IPS-18c (cell line): ENCODE measurements around the gene SORD.

Source experiments
- H3K4me3 ChIP-seq: 2 replicates; pipeline ENCODE4 v1.7.0; 2013; ENCODE audit warnings: low read depth, mild to moderate bottlenecking, low read length, moderate library complexity; ENCODE audit not compliant: insufficient read depth
- H3K9me3 ChIP-seq: one replicate; pipeline ENCODE4 v1.6.1; 2013; ENCODE audit warnings: mild to moderate bottlenecking, low read length, moderate library complexity; ENCODE audit not compliant: control insufficient read depth, insufficient read depth

Gene SORD

GRCh38 chr15:45118131-45118588, 95.2 kb downstream of the SORD start:
- Histone ChIP-seq H3K4me3 (no peak overlapping the region; the same call in 1 of the 2 replicates), H3K9me3 (peaks cover 3% of the 10 kb centered on the region)

DNA sequence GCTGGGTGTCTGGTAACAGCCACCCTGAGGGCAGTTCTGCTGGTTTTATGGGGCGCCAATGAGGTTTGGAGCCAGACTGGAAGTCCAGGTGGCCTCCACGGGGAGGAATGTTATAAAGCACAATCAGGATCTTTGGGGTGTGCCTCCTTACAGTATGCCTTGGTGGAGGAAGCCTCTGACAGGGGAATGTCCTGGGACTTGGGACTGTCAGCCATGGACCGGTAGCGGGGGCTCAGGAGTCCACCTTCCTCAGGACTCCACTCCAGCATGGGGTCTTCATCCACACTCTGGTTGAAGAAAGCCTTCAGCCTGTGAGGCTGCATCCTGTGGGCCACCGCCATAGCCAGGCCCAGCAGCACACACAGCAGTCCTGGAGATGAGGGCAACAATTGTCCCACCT, 96.0 kb downstream of the SORD start:
- no peak overlapping the region for H3K4me3 ChIP-seq
- H3K9me3 ChIP-seq: peaks cover 3% of the 10 kb centered on the region

- no peak overlapping the region for H3K4me3 ChIP-seq
- peaks cover 3% of the 10 kb centered on the region for H3K9me3 ChIP-seq
Observed at GRCh38 chr15:45120081-45120972, 97.3 kb downstream of the SORD start.

GRCh38 chr15:45121020-45121419, 98.0 kb downstream of the SORD start:
- Histone ChIP-seq H3K4me3 (no peak overlapping the region), H3K9me3 (peaks cover 3% of the 10 kb centered on the region)

- Histone ChIP-seq H3K9me3 (no peaks in the 10 kb centered on the region), H3K4me3 (no peak overlapping the region)
Observed at GRCh38 chr15:45121706-45122417, 98.9 kb downstream of the SORD start.

- no peak overlapping the region for H3K4me3 ChIP-seq
- no peaks in the 10 kb centered on the region for H3K9me3 ChIP-seq
Observed at GRCh38 chr15:45122719-45123118, 99.7 kb downstream of the SORD start.

DNA sequence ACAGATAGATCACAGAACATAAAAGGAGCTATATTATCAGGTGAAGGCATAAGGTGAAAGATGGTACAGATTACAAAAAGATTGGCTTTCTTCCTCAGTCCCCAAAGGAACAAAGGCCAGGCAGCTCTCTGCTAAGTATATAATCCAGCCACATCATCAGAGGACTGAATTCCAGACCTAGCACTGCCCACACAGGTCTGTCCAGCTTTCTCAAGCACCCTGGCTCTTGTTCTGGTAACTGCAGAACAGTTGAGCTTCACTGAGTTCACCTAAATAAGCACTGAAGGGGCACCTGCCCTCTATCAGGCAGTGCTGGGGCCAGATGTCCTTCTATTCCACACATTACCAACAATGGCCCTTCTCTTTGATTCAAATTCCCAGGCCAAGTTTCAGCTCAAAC, 100.4 kb downstream of the SORD start:
- Histone ChIP-seq H3K4me3 (no peak overlapping the region), H3K9me3 (no peaks in the 10 kb centered on the region)

DNA sequence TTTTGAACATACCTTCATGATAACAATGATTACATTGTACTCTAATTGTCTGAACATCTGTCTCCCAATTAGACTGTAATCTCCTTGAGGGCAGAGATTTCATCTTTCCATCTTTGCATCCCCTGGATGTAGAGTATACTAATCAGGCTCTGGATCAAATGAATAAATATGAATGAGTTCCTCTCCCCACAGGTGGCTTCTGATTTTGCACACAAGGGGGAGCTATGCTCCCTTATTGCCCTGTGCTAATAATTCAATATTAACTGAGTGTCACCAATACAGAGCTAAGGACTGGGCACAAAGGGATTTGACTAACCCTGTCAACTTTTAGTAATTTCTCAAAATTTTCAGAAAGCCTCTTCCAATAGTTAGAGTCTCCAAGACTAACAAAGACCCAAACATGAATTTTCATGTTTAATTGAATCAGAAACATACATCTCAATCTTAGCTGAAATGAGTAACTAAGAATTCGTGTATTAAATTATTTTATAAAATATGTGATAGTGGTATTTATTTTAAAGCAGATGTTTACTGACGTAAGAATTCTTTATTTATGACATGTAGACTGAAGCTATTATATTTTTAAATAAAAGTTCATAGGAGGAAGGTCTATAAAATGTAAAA, 103.7 kb downstream of the SORD start:
- Histone ChIP-seq H3K9me3 (no peaks in the 10 kb centered on the region), H3K4me3 (no peak overlapping the region)
